HTR-8/SVneo (cell line): ENCODE results near the gene FIZ1.
"Not testable (repeated sequence)": the region's sequence is repeated elsewhere in the genome, so short reads cannot be mapped to it uniquely, and the experiment has no call there.

Source experiments
- DNase-seq: peaks from one replicate; pipeline ENCODE4 v3.0.0; 2011; ENCODE audit warnings: low spot score, mixed read lengths; ENCODE audit not compliant: insufficient read length
- FAIRE-seq: peaks from 2 replicates; lab custom pipeline; 2011; peaks lifted over from hg19 to GRCh38; lab: Jason Lieb, UNC

The FIZ1 gene

DNA sequence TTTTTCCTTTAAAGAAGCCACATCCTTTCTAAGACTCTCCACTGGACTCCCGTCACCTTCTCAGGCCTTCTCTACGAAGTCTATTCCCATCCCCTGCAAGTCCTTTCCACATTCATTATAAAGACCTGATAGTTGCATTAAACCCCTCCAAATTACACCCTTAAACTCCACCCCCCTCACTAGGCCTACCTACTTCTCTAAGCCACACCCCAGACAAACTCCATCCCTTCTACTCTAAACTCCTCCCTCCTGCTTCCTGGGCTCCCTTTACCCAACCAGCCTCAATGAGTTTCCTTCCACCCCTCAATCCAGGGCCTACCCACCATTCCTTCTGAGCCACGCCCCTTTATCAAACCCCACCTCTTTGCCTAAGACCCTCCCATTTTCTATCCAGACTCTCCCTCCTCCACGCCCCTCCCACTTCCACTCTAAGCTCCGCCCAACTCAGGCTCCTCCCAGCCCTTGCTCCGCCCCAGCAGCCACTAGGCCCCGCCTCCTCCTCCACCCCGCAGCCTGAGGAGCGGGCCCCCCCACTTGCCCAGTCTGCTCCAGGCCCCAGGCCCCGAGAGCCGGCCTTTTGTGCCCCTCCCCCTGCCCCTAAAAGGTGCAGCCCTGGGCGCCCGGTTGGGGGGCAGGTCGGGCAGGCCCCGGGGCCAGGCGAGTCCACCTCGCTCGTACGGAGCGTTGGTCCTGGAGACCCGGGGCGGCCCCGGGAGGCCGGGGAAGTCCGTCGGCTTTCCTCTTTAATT lies 424 bp downstream of the FIZ1 start:
- DNase-seq (peak; percentile 79), FAIRE-seq (peak; percentile 59)

DNA sequence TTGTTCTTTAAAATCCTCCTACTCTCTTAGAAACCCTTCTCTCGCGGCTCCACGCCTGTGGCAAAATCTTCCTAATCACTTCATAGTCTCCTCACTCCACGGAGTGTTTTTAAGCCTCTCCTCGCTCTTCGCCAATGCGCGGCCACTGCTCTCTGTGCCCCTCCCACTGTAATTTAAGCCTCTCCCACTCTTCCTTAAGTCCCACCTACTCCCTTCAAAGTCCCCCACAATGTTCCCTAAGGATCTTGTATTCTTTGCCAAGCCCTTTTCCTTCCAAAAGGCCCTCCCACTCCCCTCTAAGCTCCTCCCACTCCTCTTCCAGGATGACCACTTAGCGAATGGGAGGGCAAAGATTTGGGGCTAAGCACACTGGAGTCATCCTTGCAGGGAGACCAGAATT lies 1.3 kb downstream of the FIZ1 start:
- FAIRE-seq (no peak), DNase-seq (no peak)

DNA sequence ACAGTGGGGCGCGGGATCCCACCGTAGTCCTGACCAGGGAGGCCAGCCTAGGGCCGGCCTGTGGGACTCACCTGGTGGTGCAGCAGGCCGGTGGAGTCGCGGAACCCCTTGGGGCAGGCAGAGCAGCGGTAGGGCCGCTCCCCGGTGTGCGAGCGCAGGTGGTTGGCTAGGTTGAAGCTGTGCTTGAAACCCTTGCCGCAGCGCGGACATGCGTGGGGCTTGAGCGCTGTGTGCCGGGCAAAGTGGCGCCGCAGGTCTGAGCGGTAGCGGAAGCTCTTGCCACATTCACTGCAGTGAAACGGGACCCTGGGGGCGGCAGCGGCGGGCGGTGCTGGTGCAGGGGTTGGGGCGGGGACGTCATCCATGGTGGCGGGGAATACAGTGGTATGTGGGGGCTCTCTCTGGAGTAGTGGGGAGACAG lies 1.8 kb downstream of the FIZ1 start:
- FAIRE-seq (no peak), DNase-seq (no peak)

DNA sequence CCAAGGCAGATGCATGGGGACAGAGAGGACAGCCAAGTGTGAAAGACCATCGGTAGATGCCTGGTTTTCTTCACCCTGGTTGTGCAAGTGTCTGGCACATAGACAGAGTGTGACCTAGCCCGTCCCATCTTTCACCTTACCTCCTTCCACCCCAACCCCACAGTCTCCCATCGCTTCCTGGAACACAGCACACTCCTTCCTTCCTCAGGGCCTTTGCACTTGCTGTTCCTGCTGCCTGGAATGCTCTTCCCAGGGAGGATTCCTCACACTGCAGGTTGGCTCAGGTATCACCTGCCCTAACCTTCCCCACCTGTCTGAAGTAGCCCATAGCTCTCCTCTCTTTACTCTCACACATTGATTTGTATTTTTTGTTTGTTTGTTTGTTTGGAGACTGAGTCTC lies 3.0 kb downstream of the FIZ1 start:
- FAIRE-seq (no peak), DNase-seq (no peak)

DNA sequence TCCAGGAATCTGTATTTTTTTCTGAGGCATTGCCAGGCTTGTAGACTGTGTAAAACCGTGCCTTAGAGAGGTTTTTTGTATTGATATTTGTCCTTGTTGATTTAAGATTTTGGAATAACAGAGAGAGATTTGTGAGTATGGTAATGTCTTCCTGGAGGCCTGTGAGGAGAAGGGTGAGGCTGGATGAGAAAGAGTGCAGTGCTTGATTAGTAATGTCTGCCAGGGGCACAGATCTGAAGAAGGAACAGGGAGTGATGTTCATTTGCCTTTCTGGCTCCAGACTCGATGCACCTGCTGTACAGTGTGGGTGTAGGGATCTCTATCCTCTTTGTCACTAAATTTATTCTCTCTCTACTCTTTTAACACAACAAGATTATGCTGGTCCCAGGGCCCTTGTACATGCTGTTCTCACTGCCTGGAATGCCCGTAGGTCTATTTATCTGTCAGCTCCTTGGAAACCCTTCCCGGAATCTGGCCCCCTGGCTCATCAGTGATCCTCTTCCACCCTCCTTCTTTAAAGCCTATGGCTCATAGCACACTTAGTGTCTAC lies 4.2 kb downstream of the FIZ1 start:
- no peak for DNase-seq
- FAIRE-seq = no peak

DNA sequence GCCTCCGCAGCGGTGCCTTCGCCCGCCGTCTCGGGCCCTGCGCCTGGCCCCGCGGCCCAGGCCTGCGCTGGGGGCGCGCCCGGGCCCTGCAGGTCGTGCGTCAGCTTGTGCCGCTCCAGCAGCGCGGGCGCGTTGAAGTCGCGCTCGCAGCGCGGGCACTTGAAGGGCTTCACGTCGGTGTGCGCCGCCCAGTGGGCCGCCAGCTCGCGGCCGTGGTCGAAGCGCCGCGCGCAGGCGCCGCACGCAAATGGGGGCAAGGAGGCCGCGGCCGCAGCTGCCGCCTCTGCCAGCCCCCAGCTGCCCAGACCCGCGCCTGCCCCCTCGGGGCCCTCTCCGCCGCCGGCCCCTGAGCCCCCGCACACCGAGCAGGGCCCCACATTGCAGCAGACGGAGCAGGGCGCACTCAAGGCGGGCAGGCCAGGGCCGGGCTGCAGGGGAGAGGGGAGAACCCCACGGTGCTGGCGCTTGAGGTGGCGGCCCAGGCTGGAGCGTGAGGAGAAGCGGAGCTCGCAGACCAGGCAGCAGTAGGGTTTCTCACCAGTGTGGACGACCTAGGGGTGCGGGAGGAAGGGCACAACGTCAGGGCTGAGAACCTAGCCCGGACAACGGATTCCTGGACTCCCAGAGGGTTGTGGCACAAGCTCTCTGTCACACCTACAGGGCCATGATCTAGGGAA lies 6.1 kb downstream of the FIZ1 start:
- DNase-seq = no peak
- FAIRE-seq = no peak

DNA sequence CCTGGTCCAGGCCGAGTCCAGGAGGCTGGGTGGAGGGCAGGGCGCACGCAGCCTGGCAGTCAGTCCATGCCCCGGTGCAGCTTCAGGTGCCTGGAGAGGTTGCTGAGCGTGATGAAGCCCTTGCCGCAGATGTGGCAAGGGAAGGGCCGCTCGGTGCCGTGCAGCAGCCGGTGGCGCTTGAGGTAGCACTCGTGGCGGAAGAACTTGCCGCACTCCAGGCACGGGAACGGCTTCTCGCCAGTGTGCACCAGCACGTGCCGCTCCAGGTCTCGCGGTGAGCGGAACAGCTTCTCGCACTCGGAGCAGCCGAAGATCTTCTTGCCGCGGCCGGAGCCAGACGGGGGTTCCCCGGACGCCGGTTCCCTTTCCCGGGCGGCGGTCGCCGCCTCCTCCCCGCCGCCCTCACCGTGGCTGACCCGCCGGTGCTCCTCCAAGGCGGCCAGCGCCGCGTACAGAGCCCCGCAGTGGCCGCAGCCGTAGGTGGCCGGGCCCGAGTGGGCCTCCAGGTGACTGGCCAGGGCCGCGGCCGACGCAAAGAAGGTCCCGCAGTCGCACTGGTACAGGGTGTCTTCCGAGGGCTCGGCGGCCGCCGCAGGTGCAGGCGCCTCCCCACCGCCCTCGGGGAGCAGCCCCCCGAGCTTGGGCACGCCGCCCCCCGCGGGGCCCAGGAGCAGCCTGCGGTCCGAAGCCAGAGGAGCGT lies 6.8 kb downstream of the FIZ1 start:
- no peak for DNase-seq
- FAIRE-seq = no peak

DNA sequence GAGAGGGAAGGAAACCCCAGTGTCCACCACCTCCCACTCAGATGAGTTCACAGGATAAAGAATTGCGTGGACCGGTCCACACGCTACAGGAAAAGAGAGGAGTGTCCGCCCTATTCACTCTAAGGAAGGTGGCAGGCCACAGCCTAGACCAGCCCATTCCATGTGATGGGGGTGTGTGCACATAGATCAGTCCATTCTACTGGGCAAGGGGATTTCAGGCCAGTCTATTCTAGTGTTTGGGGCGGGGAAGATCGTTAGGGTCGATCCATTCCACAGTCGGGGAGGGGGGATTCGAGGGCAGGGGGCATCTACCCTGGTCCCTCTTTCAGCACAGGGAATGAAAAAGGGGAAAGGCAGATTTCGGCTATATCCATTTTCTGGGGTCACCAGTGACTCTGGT lies 7.8 kb downstream of the FIZ1 start:
- DNase-seq (no peak), FAIRE-seq (no peak)

DNA sequence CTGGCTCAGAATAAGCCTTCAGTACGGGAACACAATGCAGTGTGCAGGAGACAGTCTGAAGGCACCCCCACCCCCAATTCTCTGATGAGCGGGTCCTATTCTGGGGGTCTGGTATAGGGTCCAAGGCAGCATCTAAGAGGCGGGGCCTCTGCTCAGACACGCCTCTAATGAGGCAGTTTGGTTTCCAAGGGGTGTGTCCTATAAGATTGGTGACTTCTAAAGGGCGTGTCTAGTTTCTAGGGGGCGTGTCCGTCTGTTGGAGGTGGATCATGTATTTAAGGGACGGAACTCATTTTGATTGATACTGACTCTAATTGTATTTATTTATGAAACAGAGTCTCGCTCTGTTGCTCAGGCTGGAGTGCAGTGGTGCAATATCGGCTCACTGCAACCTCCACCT lies 8.7 kb downstream of the FIZ1 start:
- no peak for FAIRE-seq
- no peak for DNase-seq

DNA sequence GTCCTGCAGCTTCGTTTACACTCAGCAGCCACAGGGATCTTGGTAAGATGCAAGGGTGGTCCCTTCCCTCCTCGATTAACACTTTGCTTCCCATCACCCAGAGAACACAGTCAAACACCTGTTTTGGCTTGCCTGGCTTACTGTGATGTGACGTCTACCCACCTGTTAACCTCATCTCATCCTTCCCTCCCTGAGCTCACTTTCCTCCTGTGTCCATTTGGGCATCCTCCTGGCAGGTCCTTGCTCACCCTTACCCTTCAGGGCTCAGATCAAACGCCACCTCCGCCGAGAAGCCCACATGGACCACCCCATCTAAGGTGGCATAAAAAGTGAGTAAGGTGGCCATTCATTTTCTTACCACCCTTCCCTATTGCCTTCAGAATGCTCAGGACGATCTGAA lies 9.2 kb downstream of the FIZ1 start:
- FAIRE-seq = peak; percentile 44

DNA sequence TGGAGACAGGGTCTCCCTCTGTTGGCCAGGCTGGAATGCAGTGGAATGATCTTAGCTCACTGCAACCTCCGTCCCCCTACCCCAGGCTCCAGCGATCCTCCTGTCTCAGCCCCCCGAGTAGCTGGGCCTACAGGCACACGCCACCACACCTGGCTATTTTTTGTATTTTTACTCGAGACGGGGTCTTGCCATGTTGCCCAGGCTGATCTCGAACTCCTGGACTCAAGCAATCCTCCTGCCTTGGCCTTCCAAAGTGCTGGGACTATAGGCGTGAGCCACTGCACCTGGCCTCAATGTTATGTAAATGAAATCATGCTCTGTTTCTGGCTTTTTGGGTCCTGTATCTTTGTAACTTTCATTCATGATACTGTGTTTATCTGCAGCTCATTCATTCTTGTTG lies 10.6 kb downstream of the FIZ1 start:
- DNase-seq (no peak), FAIRE-seq (no peak)

More for the DNA sequence above, 9.2 kb downstream of the FIZ1 start:
- DNase-seq = no peak

DNA sequence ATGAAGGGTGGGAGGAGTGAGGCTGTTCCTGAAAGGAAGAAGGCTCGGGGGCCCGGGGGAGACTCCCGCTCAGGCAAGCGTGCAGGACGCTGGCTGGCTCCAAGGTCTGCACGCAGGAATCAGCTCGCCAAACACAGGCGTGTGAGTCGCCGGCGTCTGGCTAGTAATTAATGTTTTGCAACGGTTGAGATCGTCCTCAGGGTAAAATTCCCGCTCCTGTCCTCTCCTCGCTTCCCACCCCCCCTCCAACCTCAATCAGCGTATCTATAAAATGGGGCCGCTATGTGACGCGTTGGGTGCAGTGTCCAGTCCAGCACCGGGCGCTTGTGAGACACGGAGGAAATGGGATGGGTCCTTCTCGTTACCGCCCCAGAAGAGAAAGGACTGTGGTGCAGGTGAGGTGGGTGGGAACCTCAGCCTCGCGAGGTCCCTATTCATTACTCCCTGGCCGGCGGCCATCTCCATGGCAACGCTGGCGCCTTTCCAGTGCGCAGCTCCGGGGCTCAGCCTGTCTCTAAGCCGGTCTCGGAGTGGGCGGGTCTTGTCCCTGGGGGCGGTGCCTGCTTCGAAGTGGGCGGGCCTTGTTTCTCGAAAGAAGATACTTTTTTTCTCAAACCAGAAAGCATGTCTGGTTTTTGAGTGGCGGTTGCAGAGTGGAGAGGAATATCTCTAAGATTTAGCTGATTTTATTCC lies 12.2 kb downstream of the FIZ1 start:
- FAIRE-seq (peak; percentile 85), DNase-seq (peak; percentile 89)

DNA sequence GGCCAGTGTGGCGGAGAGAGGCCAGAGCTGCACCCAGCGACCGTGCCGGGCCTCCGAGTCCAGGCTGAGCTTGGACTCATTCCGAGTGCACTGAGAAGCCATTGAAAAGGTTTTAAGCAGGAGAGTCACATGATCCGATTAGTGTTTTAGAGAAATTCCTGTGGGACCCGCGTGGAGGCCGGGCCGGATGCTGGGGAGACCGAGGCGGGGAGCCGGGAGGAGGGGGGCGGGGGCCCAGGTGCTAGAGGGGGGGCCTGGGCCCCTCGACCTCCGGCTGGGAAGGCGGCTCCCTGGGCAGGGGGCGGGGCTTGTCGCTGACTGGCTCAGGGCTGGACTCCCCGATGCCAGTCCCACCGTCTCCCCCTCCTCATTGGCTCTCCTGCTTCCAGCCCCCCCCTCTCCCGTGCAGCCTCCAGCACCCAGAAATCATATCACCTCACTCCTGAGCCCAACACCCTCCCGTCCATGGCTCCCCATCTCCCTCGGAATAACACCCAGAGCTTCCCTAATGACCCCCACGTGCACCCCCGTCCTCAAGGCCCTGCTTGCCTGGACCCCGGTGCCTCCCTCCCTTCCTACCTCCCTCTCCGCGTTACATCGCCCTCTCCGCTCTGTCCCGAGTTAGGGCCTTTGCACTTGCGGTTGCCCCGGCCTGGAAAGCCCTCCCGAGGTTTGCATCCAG lies 13.5 kb downstream of the FIZ1 start:
- FAIRE-seq (peak; percentile 38), DNase-seq (peak; percentile 83)

DNA sequence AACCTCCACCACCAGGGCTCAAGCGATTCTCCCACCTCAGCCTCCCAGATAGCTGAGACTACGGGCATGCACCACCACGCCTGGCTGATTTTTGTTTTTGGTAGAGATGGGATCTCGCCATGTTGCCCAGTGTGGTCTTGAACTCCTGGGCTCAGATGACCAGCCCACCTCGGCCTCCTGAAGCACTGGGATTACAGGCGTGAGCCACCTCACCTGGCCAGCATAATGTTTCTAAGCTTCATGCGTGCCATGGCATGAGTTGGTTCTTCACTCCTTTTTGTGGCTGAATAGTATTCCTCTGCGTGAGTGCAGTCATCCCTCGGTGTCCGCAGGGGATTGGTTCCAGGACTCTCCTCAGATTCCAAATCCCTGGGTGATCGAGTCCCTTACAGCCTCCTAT lies 14.4 kb downstream of the FIZ1 start:
- DNase-seq (no peak), FAIRE-seq (no peak)

DNA sequence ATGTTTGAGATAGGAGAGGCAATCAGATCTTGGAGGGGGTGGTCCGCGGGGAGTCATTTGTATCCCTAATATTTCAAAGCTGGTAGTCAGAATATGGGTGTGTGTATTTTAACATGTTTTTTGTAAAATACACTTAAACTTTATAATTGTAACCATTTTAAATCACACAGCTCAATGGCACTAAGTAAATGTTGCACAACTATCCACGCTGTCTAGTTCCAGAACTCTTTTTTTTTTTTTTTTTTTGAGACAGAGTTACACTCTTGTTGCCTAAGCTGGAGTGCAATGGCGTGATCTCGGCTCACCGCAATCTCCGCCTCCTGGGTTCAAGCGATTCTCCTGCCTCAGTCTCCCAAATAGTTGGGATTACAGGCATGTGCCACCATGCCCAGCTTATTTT lies 15.4 kb downstream of the FIZ1 start:
- not testable (repeated sequence) for DNase-seq, FAIRE-seq

DNA sequence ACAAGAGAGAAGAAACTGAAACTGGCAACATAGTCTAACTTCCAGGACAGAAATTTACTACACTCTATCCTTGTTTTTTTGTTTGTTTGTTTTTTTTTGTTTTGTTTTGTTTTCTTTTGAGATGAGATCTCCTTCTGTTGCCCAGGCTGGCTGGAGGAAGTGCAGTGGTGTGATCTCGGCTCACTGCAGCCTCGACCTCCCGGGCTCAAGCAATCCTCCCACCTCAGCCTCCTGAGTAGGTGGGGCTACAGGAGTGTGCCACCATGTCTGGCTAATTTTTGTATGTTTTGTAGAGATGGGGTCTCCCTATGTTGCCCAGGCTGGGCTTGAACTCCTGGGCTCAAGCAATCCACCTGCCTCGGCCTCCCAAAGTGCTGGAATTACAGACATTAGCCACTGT lies 17.0 kb downstream of the FIZ1 start:
- not testable (repeated sequence) for FAIRE-seq, DNase-seq

DNA sequence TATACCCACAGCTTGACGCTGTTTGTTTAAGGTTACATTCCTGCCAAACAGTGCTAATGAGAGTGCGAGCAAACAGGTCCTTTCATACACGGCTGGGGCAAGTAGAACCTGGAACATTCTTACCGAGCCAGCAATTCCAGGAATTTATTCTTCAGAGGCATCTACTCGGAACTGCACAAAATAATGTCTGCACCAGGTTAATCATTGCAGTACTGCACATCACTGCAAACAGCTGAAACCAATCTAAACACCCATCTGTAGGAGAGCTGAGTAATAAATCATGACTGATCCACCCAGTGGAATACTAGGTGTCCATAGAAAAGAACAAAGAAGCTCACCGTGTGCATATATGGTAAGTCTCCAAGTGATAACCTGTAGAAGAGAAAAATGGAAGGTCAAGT lies 17.5 kb downstream of the FIZ1 start:
- FAIRE-seq (no peak), DNase-seq (no peak)

DNA sequence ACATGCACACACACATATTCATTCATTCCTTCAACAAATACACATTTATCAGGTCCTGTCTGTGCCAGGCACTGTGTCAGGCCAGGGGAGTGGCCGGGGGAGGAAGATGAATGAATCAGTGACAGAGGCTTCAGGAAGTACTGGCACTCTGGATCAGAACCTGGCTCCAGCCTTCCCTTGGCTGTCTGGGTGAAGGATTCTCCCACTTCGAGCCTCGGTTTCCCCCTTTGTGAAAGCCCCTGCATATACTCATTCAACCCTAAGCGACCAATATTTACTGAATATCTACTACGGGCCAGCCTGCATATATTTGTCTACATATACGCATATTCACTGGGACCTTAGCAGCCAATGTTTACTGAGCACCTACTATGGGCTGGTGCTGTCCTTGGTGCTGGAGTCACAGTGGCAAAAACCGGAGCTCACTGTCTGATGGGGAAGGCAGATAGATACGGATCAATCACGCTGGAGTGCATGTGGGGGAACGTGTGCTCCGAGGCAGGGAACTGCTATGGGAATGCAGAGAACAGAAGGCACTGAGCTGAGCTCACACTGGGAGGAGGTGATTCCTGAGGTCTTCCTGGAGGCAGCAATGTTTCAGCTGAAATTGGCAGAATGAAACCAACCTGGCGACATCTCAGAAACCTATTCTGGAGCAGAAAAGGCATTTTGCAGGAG lies 18.0 kb downstream of the FIZ1 start:
- DNase-seq (no peak), FAIRE-seq (no peak)

DNA sequence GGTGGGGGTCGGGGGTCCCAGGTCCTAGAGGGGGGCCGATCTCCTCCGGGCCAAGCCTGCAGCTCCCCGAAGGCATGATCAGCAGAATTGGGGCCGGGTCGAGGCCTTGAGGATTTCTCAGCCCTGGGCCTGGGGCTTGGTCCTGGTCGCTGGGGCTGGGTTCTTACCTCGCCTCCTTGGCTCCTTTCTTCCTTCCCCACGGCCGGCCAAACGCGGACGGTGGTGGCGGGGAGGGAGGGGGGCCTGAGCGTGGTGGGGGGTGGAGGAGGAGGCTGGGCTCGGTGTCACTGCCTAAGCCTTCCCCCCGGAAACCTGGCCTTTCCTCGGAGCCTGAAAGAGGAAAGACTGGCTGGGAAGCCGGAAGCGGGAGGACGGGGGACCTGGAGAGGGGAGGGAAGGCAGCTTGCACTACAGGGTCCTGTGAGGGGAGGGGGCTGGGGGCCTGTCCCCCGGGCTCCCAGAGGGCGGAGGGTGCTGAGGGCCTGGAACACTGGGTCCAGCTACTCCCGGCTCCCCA lies 18.6 kb downstream of the FIZ1 start, which contains the start of gene ZNF579:
ZNF579 (minus strand) TSS at position 221 of the 517 bp plus-strand sequence. CDS start 1,209 bp downstream, outside the sequence.
- DNase-seq (peak; percentile 81), FAIRE-seq (peak; percentile 26)
